PC-3 (cell line): ENCODE measurements around the gene SDR42E1. TPM values are rescaled to one million over a fixed set of nuclear protein-coding genes. Genes with fewer than 3 reads are reported as not detected.

Experiments
- ATAC-seq: fragments of 200-7000 bp; cut with Tn5 transposase; 2 replicates; pipeline ENCODE4 v1.9.1; 2020; ENCODE audit warnings: mild to moderate bottlenecking, moderate library complexity
- BruUV-seq: library from RNA; stranded (reverse); fragments of 400-500 nt; replicated peaks from 2 replicates; lab custom pipeline; 2021; lab: Mats Ljungman, UMichigan
- CTCF ChIA-PET: fragments of 300-600 bp; sonication (Branson Sonifier 250); formaldehyde crosslinking; loops from one replicate; lab custom pipeline; 2022; ENCODE audit warnings: antibody characterized with exemption; lab: Charles Lee
- POLR2A ChIA-PET: fragments of 300-600 bp; sonication (Branson Sonifier 250); formaldehyde crosslinking; loops from one replicate; lab custom pipeline; 2022; ENCODE audit warnings: antibody characterized with exemption; ENCODE audit not compliant: unreplicated experiment; lab: Charles Lee
- DNase-seq: peaks from one replicate; pipeline ENCODE4 v3.0.0-alpha.2; 2015
- H2AFZ ChIP-seq: fragments of 300-600 bp; sonication (generic); 2 replicates; pipeline ENCODE4 v1.6.0; 2016; ENCODE audit warnings: antibody characterized with exemption, low read length
- H3F3A ChIP-seq: fragments of 300-600 bp; sonication (generic); one replicate; pipeline ENCODE4 v1.6.0; 2017; ENCODE audit warnings: antibody characterized with exemption, low read length, control low read depth, mild to moderate bottlenecking; ENCODE audit not compliant: unreplicated experiment
- H3K27ac ChIP-seq: fragments of 300-600 bp; sonication (generic); 2 replicates; pipeline ENCODE4 v1.5.1; 2016; ENCODE audit warnings: mild to moderate bottlenecking, low read length
- H3K27me3 ChIP-seq: fragments of 300-600 bp; sonication (generic); 2 replicates; pipeline ENCODE4 v1.6.1; 2016; ENCODE audit warnings: low read length, mixed read lengths
- H3K36me3 ChIP-seq: fragments of 300-600 bp; sonication (generic); 2 replicates; pipeline ENCODE4 v1.6.1; 2016; ENCODE audit warnings: low read depth, mixed run types, low read length, mixed read lengths
- H3K4me1 ChIP-seq: fragments of 300-600 bp; sonication (generic); 2 replicates; pipeline ENCODE4 v1.5.1; 2016; ENCODE audit warnings: low read length; ENCODE audit not compliant: insufficient read depth
- H3K4me2 ChIP-seq: fragments of 300-600 bp; sonication (generic); 2 replicates; pipeline ENCODE4 v1.6.0; 2016; ENCODE audit warnings: low read length
- H3K4me3 ChIP-seq: fragments of 300-600 bp; sonication (generic); 2 replicates; pipeline ENCODE4 v1.5.1; 2016; ENCODE audit warnings: mild to moderate bottlenecking, low read length, mixed read lengths
- H3K79me2 ChIP-seq: fragments of 300-600 bp; sonication (generic); 2 replicates; pipeline ENCODE4 v1.6.1; 2017; ENCODE audit warnings: low read length, mixed read lengths
- H3K9ac ChIP-seq: fragments of 300-600 bp; sonication (generic); 2 replicates; pipeline ENCODE4 v1.6.0; 2016; ENCODE audit warnings: mild to moderate bottlenecking, low read length
- H3K9me2 ChIP-seq: fragments of 300-600 bp; sonication (generic); replicated peaks from 2 replicates; pipeline ENCODE4 v1.6.1; 2016; ENCODE audit warnings: mixed run types, low read length, mixed read lengths
- H3K9me3 ChIP-seq: fragments of 300-600 bp; sonication (generic); 2 replicates; pipeline ENCODE4 v1.6.1; 2016; ENCODE audit warnings: low read length, mixed read lengths
- H4K20me1 ChIP-seq: fragments of 300-600 bp; sonication (generic); 2 replicates; pipeline ENCODE4 v1.6.1; 2016; ENCODE audit warnings: low read length, mixed read lengths
- EZH2 ChIP-seq: fragments of 300-600 bp; sonication (generic); IDR thresholded peaks from one replicate; pipeline ENCODE4 v1.6.1; 2017; ENCODE audit warnings: antibody characterized with exemption, mild to moderate bottlenecking, low read length; ENCODE audit not compliant: unreplicated experiment
- EZH2phosphoT487 ChIP-seq: fragments of 300-600 bp; sonication (generic); IDR thresholded peaks from 2 replicates; pipeline ENCODE4 v1.6.1; 2018; ENCODE audit warnings: mild to moderate bottlenecking, antibody characterized with exemption, low read length, borderline replicate concordance
- intact Hi-C: fragments of 100-400 bp; cut with micrococcal nuclease; formaldehyde crosslinking; loops from 2 replicates; pipeline ENCODE4 v1.9.0; 2023
- total RNA-seq: library from RNA; depleted of rRNA; stranded (reverse); fragments of >200 nt; gene quantifications from 2 replicates; pipeline ENCODE4 v1.2.3, GENCODE V29; 2014
- TF ChIP-seq, protein P1 (sequence below): fragments of 300-600 bp; sonication (generic); conservative IDR thresholded peaks from 2 replicates; pipeline ENCODE4 v1.5.1; 2017; ENCODE audit warnings: antibody characterized with exemption, low read depth, mild to moderate bottlenecking, low read length

The SDR42E1 gene
- total RNA-seq, 1 experiment from 2014 or later: not detected

DNA sequence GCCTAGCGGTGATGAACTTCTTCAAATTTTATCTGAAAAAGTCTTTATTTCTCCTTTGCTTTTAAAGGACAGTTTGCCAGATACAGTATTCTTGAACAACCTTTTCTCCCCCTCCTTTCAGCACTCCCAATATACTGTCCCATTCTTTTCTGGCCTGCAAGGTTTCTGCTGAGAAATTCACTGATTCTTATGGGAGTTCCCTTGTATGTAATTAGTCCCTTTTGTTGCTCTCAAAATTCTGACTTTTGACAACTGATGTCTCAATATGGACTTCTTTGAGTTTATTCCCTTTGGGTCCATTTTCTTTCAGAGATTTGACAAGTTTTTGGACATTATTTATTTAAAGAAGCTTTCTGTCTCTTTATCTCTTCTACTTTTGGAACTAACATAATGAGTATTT lies 39.4 kb downstream of the SDR42E1 start:
- H3K9me3 ChIP-seq: peaks cover 8% of the 10 kb centered on the region; the same call in 1 of the 2 replicates
- H3K27ac ChIP-seq: no peak overlapping the region
- no peaks in the 10 kb centered on the region for H3K4me1 ChIP-seq
- no peak overlapping the region for H3K4me2 ChIP-seq
- H3K4me3 ChIP-seq: no peak overlapping the region
- no peaks in the 10 kb centered on the region for H3K79me2 ChIP-seq
- H3K9ac ChIP-seq: no peak overlapping the region
- H4K20me1 ChIP-seq: no peaks in the 10 kb centered on the region
- no peaks in the 10 kb centered on the region for H3K36me3 ChIP-seq
- POLR2A ChIA-PET: no interaction called here
- CTCF ChIA-PET: no interaction called here
- H3F3A ChIP-seq: no peaks in the 10 kb centered on the region
- ATAC-seq: no peak
- H2AFZ ChIP-seq: no peak overlapping the region
- DNase-seq: no peak
- BruUV-seq: no TSS peak
- intact Hi-C loops: no loop called here
- H3K9me2 ChIP-seq: no peaks in the 10 kb centered on the region
- TF ChIP-seq, protein P1, sequence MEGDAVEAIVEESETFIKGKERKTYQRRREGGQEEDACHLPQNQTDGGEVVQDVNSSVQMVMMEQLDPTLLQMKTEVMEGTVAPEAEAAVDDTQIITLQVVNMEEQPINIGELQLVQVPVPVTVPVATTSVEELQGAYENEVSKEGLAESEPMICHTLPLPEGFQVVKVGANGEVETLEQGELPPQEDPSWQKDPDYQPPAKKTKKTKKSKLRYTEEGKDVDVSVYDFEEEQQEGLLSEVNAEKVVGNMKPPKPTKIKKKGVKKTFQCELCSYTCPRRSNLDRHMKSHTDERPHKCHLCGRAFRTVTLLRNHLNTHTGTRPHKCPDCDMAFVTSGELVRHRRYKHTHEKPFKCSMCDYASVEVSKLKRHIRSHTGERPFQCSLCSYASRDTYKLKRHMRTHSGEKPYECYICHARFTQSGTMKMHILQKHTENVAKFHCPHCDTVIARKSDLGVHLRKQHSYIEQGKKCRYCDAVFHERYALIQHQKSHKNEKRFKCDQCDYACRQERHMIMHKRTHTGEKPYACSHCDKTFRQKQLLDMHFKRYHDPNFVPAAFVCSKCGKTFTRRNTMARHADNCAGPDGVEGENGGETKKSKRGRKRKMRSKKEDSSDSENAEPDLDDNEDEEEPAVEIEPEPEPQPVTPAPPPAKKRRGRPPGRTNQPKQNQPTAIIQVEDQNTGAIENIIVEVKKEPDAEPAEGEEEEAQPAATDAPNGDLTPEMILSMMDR: no peak
- TF ChIP-seq EZH2 (no peak), EZH2phosphoT487 (no peak)
- no peaks in the 10 kb centered on the region for H3K27me3 ChIP-seq

DNA sequence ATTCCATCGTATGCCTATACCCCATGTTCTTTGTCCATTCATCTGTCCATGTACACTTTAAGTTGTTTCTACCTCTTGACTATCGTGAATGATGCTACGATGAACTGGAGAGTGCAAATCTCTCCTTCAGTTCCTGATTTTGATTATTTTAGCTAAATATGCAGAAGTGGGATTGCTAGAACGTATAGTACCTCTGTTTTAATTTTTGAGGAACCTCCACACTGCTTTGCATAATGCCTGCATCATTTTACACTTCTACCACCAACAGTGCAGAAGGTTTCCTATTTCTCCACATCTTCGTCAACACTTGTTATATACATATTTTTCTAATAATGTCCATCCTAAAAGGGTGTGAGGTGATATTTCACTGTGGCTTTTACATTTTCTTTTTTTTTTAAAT lies 43.9 kb downstream of the SDR42E1 start:
- Histone ChIP-seq H3K4me1 (no peaks in the 10 kb centered on the region), H3K79me2 (no peaks in the 10 kb centered on the region), H4K20me1 (no peaks in the 10 kb centered on the region), H3K4me3 (no peak overlapping the region), H3F3A (no peaks in the 10 kb centered on the region), H3K9me3 (peaks cover 8% of the 10 kb centered on the region; the same call in 1 of the 2 replicates), H3K9me2 (no peaks in the 10 kb centered on the region), H3K27me3 (no peaks in the 10 kb centered on the region; the same call in 1 of the 2 replicates), H3K9ac (no peak overlapping the region), H2AFZ (no peak overlapping the region), H3K4me2 (no peak overlapping the region), H3K27ac (no peak overlapping the region), H3K36me3 (no peaks in the 10 kb centered on the region)
- ChIA-PET CTCF (no interaction called here), POLR2A (no interaction called here)
- no TSS peak for BruUV-seq
- DNase-seq: no peak
- TF ChIP-seq EZH2: no peak
- no peak for TF ChIP-seq EZH2phosphoT487
- TF ChIP-seq, protein P1: no peak
- intact Hi-C loops: no loop called here
- ATAC-seq: no peak

DNA sequence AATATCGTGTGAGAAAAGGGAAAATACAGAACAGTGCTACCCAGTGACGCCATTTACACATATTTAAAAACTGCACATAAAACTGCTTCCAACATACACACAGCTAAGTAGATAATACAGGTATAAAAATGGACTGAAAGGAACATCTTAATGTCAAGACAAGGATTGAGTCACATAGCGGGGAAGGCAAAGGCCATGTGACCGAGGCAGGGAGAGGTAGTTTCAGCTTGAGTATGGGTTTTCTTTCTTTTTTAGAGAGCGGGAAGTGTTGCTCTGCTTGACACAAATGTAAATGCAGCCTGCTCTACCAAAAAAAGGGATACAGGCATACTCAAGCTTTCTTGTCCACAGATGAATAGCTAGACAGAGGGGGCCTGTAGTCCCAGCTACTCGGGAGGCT lies 46.5 kb downstream of the SDR42E1 start:
- H3K9ac ChIP-seq: no peak overlapping the region
- no peak for TF ChIP-seq EZH2
- H3K27me3 ChIP-seq: no peaks in the 10 kb centered on the region; the same call in 1 of the 2 replicates
- DNase-seq: no peak
- H3K9me3 ChIP-seq: no peaks in the 10 kb centered on the region
- CTCF ChIA-PET: no interaction called here
- H3K4me3 ChIP-seq: no peak overlapping the region
- no peaks in the 10 kb centered on the region for H4K20me1 ChIP-seq
- H2AFZ ChIP-seq: no peak overlapping the region
- no peaks in the 10 kb centered on the region for H3K9me2 ChIP-seq
- ATAC-seq: no peak
- intact Hi-C loops: no loop called here
- H3K79me2 ChIP-seq: no peaks in the 10 kb centered on the region
- no peaks in the 10 kb centered on the region for H3K36me3 ChIP-seq
- no peaks in the 10 kb centered on the region for H3K4me1 ChIP-seq
- POLR2A ChIA-PET: no interaction called here
- H3F3A ChIP-seq: no peaks in the 10 kb centered on the region
- no peak overlapping the region for H3K27ac ChIP-seq
- H3K4me2 ChIP-seq: no peak overlapping the region
- no TSS peak for BruUV-seq
